HFF-Myc (cell line): ENCODE data around the gene MED22.

Experiments used
- DNase-seq: peaks from one replicate; pipeline ENCODE4 v3.0.0-alpha.2; 2011; ENCODE audit warnings: low read depth; ENCODE audit errors: extremely low read depth
- H3K4me3 ChIP-seq: replicated peaks from 2 replicates; pipeline ENCODE4 v1.5.1; 2011; ENCODE audit warnings: low read depth, mild to moderate bottlenecking, control low read depth, low read length
- TF ChIP-seq, protein P1 (sequence below): IDR thresholded peaks from 2 replicates; pipeline ENCODE4 v1.5.1; 2012; ENCODE audit warnings: mild to moderate bottlenecking, low read depth, low read length, control low read depth; ENCODE audit errors: missing control alignments

The MED22 gene

DNA sequence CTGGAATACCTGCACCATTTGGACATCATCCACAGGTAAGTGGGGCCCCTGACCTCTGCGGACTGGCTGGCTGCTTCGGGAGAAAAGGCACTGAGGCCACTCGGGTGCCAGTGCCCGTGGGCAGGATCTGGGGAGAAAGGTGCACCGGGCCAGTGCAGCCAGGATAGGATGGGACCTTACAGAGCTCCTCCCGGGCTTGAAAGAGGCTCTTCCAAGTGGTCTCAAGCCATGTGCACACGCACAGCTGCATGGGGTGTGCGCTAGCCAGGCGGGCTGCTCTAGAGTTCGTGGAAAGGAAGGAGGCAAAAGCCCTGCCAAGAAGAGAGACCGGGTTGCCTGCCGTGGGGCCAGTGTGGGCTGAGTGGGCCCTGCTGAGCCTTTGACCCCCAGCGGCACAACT, 41.6 kb upstream of the MED22 start:
- TF ChIP-seq, protein P1, sequence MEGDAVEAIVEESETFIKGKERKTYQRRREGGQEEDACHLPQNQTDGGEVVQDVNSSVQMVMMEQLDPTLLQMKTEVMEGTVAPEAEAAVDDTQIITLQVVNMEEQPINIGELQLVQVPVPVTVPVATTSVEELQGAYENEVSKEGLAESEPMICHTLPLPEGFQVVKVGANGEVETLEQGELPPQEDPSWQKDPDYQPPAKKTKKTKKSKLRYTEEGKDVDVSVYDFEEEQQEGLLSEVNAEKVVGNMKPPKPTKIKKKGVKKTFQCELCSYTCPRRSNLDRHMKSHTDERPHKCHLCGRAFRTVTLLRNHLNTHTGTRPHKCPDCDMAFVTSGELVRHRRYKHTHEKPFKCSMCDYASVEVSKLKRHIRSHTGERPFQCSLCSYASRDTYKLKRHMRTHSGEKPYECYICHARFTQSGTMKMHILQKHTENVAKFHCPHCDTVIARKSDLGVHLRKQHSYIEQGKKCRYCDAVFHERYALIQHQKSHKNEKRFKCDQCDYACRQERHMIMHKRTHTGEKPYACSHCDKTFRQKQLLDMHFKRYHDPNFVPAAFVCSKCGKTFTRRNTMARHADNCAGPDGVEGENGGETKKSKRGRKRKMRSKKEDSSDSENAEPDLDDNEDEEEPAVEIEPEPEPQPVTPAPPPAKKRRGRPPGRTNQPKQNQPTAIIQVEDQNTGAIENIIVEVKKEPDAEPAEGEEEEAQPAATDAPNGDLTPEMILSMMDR: no peak
- H3K4me3 ChIP-seq: no peak overlapping the region

DNA sequence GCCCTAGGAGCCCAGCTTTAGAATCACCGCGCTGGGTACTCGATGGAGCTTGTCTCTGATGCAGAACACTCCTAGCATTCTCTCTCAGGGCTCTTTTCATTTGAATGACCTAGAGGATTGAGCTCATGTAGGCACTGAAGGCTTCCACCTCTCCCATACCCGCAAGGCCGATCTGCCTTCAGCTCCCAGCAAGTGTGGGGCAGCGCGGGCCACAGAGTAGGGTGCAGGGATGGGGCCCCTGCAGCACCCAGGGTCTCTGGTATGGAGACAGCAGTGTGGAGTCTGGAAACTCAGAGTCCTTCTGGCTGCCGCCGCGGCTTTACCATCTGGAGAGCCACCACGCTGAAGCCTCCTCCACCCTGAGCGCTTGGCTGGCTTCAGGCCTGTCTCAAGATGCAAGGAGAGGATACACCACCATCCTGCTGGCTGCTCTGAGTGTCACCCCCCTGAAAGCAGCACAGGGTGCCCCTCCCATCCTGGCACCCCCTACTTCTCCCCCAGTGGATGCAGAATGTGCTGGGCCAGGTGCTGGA, 41.2 kb upstream of the MED22 start:
- no peak overlapping the region for H3K4me3 ChIP-seq
- TF ChIP-seq, protein P1: no peak
- DNase-seq: no peak

More for the DNA sequence above, 41.6 kb upstream of the MED22 start:
- DNase-seq: no peak

GRCh38 chr9:133387680-133388079, 39.7 kb upstream of the MED22 start:
- DNase-seq: no peak
- no peak overlapping the region for H3K4me3 ChIP-seq
- TF ChIP-seq, protein P1: no peak

DNA sequence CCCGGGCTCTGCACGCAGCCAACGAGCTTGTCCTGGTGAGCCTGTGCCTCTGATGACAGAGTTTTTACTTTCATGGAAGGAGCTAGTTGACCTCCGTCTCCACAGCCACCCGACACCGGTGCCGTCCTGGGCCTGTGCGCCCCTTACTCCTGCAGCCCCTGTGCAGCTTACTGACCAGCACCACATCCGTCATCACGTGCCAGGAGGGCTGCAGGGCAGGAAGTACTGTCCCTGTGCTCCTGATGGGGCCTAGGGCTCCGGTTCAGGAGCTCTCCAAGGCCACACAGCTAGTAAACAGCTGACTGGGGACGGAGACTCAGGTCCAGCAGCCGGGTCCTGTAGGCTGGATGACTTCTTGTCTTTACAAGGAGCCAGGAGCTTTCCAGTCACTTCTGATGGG, 38.4 kb upstream of the MED22 start:
- TF ChIP-seq, protein P1: no peak
- DNase-seq: no peak
- H3K4me3 ChIP-seq: no peak overlapping the region

DNA sequence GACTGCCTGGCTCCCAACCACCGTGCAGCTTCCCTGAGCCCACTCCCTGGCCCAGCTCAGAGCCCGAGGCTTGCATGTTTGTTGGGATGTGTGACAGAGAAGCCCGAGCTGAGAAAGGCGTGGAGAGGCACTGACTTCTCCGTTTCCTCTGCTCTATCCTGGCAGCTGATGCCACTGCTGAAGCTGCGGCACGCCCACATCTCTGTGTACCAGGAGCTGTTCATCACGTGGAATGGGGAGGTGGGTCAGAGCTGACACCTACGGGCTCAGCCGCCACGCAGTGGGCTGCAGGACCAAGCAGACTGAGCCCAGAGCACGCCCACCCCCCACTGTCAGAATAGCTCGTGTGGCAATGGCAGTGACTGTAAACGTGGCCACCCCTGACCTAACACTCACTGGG, 37.5 kb upstream of the MED22 start:
- no peak overlapping the region for H3K4me3 ChIP-seq
- TF ChIP-seq, protein P1: no peak
- no peak for DNase-seq

DNA sequence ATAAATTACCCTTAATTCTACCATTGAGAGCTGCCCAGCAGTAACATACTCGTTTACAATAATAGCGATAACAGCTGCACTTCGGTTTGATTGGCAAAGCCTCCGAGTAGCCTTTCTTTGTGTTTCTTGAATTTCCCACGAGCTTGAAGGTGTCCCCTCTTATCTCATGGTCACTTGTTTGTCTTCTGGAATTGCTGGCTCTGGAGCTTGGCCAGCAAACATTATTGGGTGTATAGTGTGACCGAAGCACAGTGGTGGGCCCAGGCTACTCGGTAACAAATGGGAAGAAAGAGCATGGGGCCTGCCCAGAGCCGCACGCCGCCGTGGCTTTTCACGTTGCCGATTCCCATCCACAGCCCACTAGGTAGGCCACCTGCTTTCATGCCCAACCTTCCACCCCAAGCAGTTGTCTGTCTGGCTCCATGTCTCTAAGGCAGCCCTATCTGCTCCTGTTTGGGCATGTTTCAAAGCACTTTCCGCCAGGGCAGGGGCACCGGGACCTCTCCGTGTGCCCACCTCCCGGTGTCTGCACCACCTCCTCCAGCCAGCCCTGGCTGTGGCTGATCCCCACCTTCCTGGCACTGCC, 36.9 kb upstream of the MED22 start:
- no peak for DNase-seq
- TF ChIP-seq, protein P1: no peak
- no peak overlapping the region for H3K4me3 ChIP-seq

GRCh38 chr9:133383438-133383837, 35.5 kb upstream of the MED22 start:
- no peak overlapping the region for H3K4me3 ChIP-seq
- TF ChIP-seq, protein P1: no peak
- DNase-seq: no peak
